Endothelial cell of hepatic sinusoid (primary cell): ENCODE measurements around the gene OTUB2.

Source experiments
- in situ Hi-C: cut with HindIII; loops from 2 replicates; pipeline ENCODE4 v1.10.0; 2017; ENCODE audit warnings: low sequenced_read_pairs

The OTUB2 gene

DNA sequence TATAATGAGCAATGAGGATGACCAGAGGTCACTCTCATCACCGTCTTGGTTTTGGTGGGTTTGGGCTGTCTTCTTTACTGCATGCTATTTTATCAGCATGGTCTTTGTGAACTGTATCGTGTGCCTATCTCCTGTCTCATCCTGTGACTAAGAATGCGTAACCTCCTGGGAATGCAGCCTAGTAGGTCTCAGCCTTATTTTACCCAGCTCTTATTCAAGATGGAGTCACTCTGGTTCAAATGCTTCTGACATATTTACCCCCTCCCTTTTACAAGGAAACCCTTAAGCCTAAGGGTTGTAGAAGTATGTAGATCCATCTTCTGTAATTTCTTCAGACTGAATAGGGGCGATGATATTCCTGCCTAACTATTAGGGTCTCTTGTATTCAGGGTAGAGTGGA, 63.3 kb downstream of the OTUB2 start:
- in situ Hi-C loops = loop anchor here (5.0 kb wide), 1 partner anchor 48 kb away; no protein-coding TSS in a partner anchor

DNA sequence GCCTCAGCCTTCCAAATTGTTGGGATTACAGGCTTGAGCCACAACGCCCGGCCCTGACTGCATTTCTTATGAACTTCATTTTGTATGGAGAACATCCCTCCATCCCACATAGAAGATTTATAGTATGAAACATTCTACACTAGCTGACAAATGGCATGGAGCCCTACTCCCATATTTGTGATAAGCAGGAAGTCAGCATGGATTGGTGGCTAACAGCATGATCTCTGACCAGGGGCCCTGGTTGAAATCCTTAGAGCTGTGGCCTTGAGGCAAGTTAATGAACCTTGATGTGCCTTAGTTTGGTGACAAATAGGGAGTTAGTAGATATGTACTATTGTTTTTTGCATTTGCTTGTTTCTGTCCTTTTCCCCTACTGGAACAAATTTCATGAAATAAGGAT, 67.3 kb downstream of the OTUB2 start:
- in situ Hi-C loops = no loop called here

DNA sequence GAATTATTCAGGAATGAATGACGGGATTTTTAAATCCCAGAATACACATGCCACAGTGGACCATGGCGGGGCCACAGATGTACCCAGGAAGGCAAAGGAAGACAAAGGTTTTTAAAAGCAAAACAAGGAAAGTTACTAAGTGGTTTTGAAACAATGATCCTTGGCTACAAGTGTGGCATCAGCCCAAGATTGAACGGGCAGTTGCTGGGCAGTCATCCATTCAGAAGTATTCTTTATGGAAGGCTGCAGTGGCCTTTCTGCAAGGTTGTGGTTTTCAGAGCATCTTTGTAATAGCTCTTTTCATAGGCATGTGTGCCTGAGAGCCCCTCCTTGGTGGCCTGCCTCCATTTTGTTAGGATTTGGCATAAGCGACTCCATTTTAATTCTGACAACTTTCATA, 71.0 kb downstream of the OTUB2 start:
- in situ Hi-C loops = no loop called here
